GM19240 (cell line): Measurements from ENCODE around the gene DRAXIN.

Experiments
- DNase-seq: peaks from one replicate; pipeline ENCODE4 v3.0.0; 2011; ENCODE audit warnings: low spot score; ENCODE audit not compliant: insufficient read length

The DRAXIN gene

DNA sequence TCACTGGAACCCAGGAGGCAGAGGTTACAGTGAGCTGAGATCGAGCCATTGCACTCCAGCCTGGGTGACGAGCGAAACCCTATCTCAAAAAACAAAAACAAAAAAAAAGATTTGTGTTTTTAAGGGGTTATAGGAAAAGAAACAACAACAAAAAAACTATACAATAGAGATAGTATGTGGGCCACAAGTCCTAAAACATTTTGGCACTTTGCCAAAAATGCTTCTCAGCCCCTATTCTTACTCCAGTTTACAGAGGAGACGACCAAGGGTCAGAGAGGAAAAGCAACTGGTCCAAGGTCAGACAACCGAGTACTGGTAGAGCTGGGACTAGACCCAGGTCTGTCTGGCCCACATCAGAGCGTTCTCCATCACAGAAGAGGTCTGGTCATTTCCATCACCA lies 33.9 kb upstream of the DRAXIN start:
- DNase-seq, result no peak

DNA sequence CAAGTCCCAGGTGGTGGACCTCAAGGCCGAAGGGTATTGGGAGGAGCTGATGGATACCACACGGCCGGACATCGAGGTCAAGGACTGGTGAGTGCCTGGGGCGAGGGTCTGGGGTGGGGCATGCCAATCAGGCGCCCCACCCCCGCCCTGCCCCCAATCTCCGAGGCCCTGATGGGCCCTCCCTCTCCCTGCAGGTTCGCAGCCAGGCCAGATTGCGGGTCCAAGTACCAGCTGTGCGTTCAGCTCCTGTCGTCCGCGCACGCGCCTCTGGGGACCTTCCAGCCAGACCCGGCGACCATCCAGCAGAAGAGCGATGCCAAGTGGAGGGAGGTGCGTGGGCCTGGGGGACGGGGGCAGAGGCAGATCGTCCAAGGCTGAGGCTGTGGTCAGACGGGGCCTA lies 33.0 kb upstream of the DRAXIN start:
- DNase-seq, result no peak

DNA sequence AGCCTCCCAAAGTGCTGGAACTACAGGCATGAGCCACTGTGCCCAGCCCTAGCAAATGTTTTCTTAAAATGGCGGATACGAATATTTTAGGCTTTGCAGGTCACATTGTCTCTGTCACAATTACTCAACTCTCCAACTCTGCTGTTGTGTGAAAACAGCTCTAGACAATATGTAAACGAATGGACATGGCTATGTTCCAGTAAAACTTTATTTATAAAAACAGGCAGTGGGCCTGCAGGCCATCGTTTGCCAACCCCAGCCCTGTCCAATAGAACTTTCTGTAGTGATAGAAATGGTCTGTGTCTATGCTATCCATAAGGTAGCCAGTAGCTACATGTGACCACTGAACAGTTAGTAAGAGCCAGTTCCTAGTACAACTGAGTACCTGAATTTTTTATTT lies 31.8 kb upstream of the DRAXIN start:
- DNase-seq, result no peak

DNA sequence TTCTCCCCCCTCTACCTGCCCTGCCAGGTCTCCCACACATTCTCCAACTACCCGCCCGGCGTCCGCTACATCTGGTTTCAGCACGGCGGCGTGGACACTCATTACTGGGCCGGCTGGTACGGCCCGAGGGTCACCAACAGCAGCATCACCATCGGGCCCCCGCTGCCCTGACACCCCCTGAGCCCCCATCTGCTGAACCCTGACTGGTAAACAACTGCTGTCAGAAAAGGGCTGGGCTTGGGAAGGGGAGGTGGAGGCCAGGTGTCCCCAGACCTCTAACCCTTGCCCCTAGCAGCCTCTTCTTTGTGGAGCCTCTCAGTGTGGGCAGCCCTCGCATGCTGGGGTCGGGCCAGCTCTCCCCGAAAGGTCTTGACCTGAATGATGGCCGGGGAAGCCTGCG lies 30.4 kb upstream of the DRAXIN start:
- DNase-seq, result no peak

DNA sequence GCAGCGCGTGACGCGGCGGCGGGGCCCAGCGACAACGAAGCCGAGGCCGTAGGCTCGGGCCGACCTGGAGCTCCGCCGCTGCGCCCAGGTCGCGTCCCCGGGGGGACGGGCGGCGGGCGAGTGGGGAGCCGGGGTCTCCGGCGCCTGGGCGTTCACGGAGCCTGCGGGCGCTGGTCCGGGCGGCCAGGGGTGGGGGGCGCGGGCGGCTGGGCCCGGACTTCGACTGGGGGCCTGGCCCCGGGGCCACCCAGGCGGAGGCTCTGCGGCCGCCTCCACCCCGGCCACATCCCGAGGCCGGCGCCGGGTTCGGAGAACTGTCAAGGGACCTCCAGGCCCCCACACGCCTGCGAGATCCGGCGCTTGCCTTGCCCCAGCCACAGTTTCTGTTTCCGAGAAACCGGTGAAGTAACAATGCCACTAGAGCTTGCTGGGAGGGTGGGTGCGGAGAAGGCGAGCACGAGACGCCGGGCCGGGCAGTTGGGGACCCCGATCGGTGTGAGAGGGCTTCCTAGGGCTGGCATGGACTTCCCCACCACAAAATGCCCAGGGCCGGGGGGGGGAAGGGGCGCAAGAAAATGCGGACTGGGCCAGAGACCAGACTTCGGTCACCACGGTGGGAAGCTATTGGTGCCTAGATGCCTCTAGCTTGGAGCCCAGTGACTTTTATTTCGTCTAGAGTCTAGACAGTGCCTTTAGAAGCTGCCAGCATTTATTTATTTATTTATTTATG lies 27.0 kb upstream of the DRAXIN start:
- peak; percentile 53 for DNase-seq

DNA sequence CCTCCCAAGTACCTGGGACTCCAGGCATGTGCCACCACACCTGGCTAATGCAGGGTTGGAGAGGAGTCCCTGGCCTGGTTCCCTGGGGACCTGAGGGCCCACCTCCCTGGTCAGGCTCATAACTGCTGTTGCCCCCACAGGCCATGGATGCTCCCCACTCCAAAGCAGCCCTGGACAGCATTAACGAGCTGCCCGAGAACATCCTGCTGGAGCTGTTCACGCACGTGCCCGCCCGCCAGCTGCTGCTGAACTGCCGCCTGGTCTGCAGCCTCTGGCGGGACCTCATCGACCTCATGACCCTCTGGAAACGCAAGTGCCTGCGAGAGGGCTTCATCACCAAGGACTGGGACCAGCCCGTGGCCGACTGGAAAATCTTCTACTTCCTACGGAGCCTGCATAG lies 23.0 kb upstream of the DRAXIN start:
- no peak for DNase-seq

DNA sequence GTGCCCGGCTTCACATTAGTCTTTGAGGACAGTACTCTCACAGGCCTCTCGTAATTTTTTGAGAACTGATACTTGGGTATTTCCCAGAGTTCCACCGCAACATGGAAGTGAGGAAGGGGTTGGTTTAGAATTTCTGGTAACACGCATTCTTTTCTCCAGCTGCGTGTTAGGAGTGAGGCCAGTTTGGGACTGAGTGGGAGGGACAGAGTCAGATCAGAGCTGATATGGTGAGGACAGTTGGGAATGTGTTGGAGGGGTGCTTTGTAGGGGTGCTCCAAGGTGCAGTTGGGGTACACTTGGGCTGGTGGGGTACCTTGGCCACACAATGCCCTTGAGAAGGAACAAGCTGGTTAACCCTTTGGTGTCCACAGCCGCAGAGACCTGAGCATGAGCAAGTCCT lies 20.8 kb upstream of the DRAXIN start:
- no peak for DNase-seq

DNA sequence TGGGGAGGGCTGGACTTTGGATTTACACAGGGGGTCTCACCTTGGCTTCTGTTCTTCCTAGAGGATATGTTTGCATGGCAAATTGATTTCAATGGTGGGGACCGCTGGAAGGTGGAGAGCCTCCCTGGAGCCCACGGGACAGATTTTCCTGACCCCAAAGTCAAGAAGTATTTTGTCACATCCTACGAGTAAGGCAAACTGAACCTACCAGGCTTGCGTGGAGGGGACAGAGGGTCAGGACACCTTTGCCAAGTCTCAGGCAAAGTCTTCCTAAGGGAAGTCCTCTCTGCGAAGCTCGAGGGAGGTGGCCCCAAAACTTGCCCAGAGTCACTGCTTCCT lies 20.3 kb upstream of the DRAXIN start:
- no peak for DNase-seq

DNA sequence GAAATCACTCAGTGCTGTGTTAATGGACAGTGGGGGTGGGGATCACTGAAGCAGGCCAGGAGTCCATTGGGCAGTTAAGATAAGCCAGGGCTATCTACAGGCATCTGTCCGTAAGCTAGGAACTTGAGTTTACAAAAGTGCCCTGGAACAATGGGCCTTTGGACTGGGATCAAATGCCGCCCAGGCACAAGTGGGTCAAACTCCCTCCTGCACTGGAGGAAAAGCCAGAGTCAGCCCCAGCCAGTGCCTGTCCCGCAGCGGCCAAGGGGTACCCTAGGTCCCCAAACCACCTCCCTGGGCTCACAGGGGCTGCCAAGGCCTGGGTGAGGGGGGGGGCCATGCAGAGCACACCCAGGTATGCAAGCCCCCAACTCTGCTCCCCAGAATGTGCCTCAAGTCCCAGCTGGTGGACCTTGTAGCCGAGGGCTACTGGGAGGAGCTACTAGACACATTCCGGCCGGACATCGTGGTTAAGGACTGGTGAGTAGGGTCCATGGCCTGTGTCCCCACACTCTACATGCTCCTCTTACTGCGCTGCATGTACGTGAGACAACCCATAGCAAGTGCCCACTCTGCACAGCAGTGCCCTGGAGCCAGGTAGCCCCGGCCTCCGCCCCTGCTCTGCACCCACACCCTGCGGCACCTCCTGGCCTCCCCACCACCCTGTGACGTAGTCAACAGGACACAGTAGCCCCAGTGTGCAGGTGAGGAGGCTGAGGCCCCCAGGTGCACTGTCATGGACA lies 19.8 kb upstream of the DRAXIN start:
- no peak for DNase-seq

DNA sequence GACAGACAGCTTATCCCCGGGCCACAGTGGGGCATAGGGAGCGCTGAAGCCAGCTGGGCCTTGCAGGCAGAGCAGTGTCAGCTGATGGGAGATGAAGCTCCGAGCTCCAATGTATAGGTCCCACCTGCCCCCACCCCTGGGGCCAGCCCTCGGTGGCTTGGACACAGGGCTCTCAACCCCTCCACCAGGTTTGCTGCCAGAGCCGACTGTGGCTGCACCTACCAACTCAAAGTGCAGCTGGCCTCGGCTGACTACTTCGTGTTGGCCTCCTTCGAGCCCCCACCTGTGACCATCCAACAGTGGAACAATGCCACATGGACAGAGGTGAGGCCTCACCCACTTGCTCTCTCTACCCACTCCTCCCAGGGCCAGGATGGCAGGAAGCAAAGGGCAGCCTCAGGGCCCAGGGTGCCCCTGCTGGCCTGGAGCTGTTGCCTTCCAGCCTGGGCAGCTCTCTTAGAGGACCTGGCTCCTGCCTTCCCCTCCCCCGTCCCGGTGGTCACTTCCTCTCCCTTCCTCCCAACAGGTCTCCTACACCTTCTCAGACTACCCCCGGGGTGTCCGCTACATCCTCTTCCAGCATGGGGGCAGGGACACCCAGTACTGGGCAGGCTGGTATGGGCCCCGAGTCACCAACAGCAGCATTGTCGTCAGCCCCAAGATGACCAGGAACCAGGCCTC lies 18.3 kb upstream of the DRAXIN start:
- no peak for DNase-seq

DNA sequence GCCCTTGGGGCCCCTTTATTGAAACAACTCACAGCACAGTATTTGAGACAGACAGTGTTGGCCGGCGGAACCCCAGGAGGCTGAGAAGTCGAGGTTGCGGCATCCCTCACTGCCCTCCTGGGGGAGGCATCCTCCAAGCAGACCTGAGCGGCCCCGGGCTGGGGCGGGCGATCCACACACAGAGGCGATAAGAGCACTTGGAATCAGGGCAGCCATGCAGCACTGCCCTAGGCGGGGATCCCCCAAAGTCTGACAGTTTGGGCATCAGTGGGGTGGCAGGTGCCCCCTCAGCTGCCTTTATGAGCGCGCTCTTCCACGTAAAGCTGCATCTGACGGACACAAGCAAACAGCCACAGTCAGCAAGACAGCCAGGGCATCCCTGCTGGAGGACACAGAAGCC lies 17.0 kb upstream of the DRAXIN start:
- no peak for DNase-seq

DNA sequence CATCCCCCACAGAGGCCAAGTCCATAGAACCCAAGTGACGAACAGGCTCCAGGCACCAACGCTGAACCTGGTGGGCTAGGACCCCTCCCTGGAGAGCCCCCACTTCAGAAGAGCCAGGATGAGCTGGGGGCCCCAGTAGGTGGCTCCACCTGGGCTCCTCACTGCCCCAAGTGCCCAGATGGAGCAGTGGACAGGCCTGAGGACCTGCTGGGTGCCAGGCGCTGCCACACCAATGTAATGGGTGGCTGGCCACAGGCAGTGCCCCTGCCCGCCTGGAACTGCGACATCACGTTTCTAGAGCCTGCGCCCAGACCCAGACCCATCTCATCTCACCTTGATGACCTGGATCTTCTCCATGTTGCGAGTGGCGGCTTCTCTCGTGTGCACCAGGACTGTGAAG lies 16.2 kb upstream of the DRAXIN start:
- DNase-seq, result no peak

DNA sequence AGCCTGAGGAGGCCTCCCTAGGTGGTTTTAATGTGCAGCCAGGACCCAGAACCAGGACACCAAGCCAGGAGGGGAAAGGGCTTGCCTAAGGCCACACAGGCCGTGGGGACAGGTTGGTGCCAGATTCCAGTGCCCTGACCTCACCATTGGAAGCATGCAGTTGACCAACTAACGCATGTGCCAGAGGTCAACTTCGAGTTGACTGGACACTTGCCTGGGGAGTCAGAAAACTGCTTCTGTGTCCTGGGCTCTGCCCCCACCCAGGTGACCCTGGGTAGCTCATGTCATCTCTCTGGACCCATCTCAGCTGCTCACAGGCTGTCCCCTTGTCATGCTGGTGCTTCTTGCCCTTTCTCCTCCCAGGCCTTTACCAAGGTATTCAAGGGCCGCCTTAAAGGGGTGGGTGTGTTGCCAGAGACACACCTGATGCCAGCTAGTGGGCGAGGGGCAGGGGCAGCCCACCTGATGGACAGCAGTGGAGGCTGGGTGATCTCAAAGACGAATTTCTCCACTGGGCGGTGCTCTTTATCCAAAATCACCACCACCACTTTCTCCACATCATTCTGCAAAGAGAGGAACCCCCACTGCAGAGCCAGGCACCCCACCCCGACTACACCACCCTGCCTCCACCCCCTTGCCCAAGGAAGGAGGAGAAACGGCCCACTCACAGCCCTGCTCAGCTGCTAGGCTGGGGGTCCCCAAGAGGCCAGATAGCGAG lies 15.0 kb upstream of the DRAXIN start:
- no peak for DNase-seq

DNA sequence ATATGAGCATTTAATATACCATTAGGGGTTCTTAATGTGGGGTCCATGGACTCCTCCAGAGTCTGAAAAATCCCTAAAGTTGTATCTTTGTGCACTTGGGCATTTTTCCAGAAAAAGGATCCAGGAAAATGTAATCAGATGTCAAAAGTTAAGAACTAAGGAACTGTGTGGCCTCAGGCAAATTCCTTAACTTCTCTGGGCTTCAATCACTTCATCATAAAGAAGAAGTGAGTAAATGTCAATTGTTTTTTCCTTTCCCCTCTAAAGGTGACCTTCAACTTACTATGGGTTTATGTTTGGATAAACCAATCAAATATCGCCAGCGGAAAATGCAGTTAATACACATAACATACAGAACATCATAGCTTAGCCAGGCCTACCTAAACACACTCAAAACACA lies 13.1 kb upstream of the DRAXIN start:
- no peak for DNase-seq

DNA sequence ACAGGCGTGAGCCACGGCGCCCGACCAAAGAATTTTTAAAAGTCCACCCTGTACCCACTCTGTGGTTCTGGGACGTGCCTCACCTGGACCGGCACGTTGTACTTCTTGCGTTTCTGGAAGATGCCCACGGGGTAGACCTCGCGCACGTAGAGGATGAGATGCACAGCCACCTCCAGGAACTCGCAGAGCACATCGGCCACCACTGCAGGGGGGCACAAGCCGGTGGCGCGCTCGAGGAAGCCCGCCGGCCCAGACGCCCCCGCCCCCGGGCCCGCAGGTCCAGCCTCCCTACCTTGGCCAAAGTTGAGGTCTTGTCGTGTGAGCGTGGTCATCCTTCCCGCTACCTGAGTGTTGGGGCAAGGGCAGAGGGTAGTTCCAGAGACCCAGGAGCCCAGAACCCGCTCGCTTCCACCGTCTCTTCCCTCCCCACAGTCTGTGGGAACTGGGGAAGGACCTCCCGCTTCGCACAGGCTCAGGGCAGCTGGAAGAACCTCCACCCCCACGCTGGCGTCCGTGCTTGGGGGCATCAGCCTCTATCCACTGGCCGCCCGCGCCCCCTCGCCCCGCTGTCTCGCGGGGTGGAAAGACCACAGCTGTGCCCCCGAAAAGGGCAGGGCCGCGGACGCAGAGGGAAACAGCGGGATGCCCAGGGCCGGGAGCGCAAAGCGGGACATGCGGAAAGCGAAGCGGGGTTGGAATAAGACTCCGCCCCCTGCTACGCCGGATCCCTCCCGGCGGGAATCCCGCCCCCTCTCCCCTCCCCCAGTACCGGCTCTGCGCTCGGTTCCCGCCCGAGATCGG lies 11.0 kb upstream of the DRAXIN start:
- no peak for DNase-seq

DNA sequence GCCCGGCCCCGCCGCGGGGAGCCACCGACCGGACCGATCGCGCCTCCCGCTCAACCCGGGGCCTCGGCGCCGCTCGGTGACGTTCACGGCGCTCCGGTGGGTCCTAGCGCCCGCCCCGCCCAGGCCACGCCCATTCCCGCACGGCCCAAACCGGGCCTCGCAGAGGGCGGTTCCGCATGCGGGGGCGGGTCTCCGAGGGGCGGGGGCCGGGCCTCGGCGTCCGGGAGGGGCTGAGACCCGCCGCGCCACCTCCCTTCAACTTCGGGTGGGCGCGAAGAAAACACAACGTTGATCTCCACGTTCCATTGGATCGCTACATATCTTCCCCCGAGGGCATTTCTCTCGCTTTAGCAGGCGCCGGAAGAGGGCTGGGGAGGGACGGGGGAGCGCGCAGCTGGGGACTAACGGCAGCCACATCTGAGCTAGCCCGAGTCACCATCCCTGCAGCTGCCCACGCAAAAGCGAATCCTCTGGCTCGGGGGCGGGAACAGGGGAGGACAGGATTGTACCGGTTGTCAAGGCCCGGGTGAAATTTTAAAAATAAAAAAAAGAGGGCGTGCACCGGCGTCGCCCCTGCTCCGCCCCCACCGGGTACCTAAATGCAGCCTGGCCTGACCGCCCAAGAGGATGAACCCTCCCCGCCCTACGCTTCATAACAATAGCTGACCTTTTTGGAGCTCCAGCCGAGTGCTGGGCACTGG lies 10.3 kb upstream of the DRAXIN start, which contains the start of gene MAD2L2:
Gene MAD2L2, minus strand, starts transcription at position 78 of the 701 bp plus-strand sequence. CDS start 547 bp downstream, outside the sequence.
- DNase-seq, result peak; percentile 94

DNA sequence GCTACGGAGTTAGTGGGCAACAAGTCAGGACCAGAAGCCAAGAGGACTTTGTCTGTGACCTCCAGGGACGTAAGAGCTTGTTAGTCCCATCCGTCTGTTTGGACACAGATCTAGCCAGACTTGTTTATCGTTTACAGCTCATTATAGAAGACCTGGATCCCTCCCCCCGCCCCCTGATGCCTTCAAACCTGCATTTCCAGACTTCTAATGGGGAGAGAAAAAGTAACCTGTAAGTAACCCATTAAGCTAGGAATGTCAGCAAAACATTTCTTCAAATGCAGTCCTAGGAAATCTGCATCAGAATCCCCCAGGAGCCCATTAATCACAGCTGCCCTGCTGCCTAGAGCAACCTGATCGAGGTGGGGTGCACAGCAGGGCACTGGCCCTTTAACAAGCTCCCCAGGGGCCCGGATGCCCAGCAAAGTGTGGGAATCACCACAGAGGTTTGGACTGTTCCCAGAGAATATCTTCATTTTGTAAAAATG lies 9.2 kb upstream of the DRAXIN start:
- DNase-seq, result no peak

DNA sequence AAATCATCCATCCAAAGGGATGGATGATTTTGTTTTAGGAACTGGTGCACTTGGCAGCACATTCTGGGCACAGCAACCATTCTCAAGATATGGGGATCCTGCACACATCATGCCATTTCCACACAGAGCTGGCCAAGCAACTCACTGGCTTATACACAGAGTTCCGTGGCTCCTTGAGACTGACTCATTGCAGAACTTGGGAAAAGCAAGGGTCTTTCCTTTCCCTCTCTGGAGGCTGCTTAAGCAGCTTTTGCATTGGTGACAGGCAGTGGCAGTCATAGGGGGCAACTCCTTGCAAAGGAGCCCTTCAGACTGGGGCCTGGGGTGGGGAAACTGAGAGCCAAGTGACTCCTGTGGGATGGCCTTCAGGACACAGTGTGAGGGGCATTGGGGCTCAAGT lies 8.7 kb upstream of the DRAXIN start:
- no peak for DNase-seq

DNA sequence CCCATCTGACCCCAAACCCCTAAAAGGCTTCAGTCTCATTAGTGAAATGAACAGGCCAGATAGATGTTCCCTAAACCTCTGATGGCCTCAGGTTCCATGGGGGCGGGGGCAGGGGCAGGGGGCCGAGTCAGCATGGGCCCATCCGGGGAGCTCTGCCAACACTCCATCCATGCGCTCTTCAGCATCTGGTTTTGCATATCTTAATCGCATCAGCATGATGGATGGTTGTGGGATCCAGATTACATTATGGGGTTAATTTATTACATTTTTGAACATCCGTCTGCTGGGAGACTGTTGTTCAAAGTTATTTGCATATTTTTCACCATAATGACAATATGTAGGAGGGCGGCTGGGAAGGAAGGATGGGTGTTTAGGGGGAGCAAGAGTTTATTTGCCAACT lies 7.4 kb upstream of the DRAXIN start:
- DNase-seq, result no peak

DNA sequence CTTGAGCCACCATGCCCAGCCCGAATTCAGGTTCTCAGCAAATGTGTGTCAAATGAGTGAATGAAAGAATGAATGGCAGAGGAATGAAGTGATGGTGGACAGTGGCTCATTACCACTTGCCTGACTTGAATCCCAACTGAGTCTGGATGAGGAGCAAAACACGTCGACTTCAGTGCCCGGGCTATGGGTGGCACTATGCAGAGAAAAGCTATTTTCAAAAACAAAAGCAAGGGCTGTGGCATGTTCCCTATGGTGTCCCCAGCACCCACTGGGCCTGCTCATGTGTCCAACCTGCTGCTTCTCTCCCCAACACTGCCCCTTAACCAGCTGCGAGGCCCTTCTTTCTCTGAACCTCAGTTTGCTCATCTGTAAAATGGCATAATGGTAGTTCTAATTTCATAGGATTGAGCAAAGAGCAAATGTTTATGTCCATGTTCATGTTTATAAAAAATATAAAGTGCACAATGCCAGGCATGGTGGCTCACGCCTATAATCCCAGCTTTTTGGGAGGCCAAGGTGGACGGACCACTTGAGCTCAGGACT lies 6.2 kb upstream of the DRAXIN start:
- DNase-seq, result no peak
